ENCODE measurements around the gene PLAAT2.
"Not testable (repeated sequence)": the region's sequence is repeated elsewhere in the genome, so short reads cannot be mapped to it uniquely, and the experiment has no call there.

The PLAAT2 gene

DNA sequence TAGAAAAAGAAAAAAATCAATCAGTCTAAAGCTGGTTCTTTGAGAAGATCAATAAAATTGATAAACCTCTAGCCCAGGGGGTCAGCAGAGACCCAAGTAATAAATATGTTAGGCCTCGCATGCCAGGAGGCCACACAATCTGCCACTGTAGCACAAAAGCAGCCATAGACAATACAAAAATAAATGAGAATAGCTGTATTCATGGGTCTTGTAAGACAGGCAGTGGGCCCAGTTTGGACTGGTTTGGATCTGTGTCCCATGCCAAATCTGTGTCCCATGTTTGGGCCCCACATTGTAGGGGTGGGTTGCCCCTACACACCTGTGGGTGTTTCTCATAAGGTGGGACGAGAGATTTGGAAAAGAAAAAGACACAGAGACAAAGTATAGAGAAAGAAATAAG, 33.2 kb downstream of the PLAAT2 start:
- intact Hi-C loops (cut with DNase I; ENCODE audit: low total_unique reads), result no loop called here

DNA sequence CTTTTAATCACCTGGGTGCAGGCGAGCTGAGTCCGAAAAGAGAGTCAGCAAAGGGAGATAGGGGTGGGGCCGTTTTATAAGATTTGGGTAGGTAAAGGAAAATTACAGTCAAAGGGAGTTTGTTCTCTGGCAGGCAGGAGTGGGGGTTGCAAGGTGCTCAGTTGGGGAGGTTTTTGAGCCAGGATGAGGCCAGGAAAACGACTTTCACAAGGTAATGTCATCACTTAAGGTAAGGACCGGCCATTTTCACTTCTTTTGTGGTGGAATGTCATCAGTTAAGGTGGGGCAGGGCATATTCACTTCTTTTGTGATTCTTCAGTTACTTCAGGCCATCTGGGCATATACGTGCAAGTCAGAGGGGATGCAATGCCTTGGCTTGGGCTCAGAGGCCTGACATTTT, 33.8 kb downstream of the PLAAT2 start:
- H3K27ac ChIP-seq; intact Hi-C loops (cut with DNase I; ENCODE audit: low total_unique reads); H3K27me3 ChIP-seq; DNase-seq; H3K9me3 ChIP-seq; H3K4me3 ChIP-seq; H3K36me3 ChIP-seq: not testable (repeated sequence)
- H3K4me1 ChIP-seq, result peaks cover 0 to 18% (median 12%) of the 10 kb centered on the region in 4 donors

More for the DNA sequence above, 33.2 kb downstream of the PLAAT2 start:
- H3K27me3 ChIP-seq, result no peaks in the 10 kb centered on the region
- DNase-seq, result no peak
- no peak overlapping the region for H3K27ac ChIP-seq
- TF ChIP-seq, protein P1, sequence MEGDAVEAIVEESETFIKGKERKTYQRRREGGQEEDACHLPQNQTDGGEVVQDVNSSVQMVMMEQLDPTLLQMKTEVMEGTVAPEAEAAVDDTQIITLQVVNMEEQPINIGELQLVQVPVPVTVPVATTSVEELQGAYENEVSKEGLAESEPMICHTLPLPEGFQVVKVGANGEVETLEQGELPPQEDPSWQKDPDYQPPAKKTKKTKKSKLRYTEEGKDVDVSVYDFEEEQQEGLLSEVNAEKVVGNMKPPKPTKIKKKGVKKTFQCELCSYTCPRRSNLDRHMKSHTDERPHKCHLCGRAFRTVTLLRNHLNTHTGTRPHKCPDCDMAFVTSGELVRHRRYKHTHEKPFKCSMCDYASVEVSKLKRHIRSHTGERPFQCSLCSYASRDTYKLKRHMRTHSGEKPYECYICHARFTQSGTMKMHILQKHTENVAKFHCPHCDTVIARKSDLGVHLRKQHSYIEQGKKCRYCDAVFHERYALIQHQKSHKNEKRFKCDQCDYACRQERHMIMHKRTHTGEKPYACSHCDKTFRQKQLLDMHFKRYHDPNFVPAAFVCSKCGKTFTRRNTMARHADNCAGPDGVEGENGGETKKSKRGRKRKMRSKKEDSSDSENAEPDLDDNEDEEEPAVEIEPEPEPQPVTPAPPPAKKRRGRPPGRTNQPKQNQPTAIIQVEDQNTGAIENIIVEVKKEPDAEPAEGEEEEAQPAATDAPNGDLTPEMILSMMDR (IDR thresholded peaks at IDR 0.05), result no peak
- H3K9me3 ChIP-seq, result no peaks in the 10 kb centered on the region
- no peak overlapping the region for H3K4me3 ChIP-seq
- peaks cover 0 to 18% (median 12%) of the 10 kb centered on the region in 4 donors for H3K4me1 ChIP-seq
- no peaks in the 10 kb centered on the region for H3K36me3 ChIP-seq

DNA sequence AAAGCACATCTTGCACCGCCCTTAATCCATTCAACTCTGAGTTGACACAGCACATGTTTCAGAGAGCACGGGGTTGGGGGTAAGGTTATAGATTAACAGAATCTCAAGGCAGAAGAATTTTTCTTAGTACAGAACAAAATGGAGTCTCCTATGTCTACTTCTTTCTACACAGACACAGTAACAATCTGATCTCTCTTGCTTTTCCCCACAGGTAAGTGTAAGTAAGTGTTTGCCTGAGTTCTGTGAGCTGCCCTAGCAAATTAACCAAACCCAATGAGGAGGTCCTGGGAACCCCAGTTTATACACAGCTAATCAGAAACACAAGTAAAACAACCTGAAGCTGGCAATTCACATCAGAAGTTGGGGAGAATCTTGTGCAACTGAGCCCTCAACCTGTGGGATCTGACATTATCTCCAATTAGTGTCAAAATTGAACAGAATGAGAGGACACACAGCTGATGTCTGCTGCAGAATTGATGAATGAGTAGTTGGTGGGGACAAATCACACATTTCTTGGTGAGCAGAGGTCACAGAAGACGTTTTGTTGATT, 34.4 kb downstream of the PLAAT2 start:
- H3K4me3 ChIP-seq; H3K27ac ChIP-seq; H3K27me3 ChIP-seq; H3K9me3 ChIP-seq; H3K36me3 ChIP-seq; DNase-seq; intact Hi-C loops (cut with DNase I; ENCODE audit: low total_unique reads): not testable (repeated sequence)
- H3K4me1 ChIP-seq, result peaks cover 0 to 18% (median 12%) of the 10 kb centered on the region in 4 donors

DNA sequence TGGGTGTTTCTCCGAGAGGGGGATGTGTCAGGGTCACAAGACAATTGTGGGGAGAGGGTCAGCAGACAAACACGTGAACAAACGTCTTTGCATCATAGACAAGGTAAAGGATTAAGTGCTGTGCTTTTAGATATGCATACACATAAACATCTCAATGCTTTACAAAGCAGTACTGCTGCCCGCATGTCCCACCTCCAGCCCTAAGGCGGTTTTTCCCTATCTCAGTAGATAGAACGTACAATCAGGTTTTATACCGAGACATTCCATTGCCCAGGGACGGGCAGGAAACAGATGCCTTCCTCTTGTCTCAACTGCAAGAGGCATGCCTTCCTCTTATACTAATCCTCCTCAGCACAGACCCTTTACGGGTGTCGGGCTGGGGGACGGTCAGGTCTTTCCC, 35.0 kb downstream of the PLAAT2 start:
- H3K27ac ChIP-seq; DNase-seq; H3K36me3 ChIP-seq; H3K27me3 ChIP-seq; H3K9me3 ChIP-seq; intact Hi-C loops (cut with DNase I; ENCODE audit: low total_unique reads); H3K4me3 ChIP-seq: not testable (repeated sequence)
- H3K4me1 ChIP-seq, result peaks cover 0 to 18% (median 12%) of the 10 kb centered on the region in 4 donors

DNA sequence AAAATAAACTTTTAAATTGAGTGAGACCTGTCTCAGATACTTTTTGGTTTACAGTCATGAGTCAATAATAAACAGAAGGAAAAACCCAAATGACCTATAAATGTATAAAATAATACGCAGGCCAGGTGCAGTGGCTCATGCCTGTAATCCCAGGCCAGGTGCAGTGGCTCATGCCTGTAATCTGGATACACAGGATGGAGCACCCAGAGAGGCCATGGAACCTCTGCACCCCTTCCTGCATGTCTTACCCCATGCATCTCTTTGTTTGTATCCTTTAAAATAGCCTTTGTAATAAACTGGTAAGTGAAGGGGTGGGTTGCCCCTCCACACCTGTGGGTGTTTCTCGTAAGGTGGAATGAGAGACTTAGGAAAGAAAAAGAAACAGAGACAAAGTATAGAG, 35.5 kb downstream of the PLAAT2 start:
- Histone ChIP-seq H3K27me3 (peaks cover 0 to 2% of the 10 kb centered on the region in 2 donors), H3K4me1 (peaks cover 0 to 13% (median 10%) of the 10 kb centered on the region in 4 donors), H3K4me3 (no peak overlapping the region), H3K36me3 (no peaks in the 10 kb centered on the region), H3K9me3 (peaks cover 0 to 4% (median 0%) of the 10 kb centered on the region in 3 donors), H3K27ac (no peak overlapping the region)
- no peak for DNase-seq
- intact Hi-C loops (cut with DNase I; ENCODE audit: low total_unique reads), result no loop called here
- TF ChIP-seq, protein P1 (IDR thresholded peaks at IDR 0.05), result no peak

DNA sequence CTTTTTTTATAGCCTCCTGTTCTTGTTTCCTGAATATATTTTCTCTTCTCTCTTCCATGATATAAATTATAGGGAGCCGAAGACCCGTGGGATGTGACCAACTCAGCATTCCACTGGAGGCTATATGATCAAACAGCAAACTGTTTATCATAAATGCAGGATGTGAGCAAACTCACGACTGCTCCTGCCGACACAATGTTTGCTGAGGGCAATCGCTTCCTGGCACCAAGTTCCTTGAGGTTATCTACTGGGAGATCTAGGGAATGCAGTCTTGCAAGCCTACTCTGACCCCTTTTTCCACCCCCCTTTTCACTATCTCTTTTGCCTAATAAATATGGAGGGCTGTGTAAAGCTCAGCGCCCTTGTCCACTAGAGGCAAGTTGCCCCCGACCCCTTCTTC, 40.0 kb downstream of the PLAAT2 start:
- H3K4me3 ChIP-seq, result no peak overlapping the region
- peaks cover 0 to 4% (median 0%) of the 10 kb centered on the region in 3 donors for H3K9me3 ChIP-seq
- H3K27me3 ChIP-seq, result peaks cover 0 to 2% of the 10 kb centered on the region in 2 donors
- TF ChIP-seq, protein P1 (IDR thresholded peaks at IDR 0.05), result no peak
- DNase-seq, result no peak
- intact Hi-C loops (cut with DNase I; ENCODE audit: low total_unique reads), result no loop called here
- no peaks in the 10 kb centered on the region for H3K36me3 ChIP-seq
- H3K4me1 ChIP-seq, result no peaks in the 10 kb centered on the region
- H3K27ac ChIP-seq, result no peak overlapping the region

DNA sequence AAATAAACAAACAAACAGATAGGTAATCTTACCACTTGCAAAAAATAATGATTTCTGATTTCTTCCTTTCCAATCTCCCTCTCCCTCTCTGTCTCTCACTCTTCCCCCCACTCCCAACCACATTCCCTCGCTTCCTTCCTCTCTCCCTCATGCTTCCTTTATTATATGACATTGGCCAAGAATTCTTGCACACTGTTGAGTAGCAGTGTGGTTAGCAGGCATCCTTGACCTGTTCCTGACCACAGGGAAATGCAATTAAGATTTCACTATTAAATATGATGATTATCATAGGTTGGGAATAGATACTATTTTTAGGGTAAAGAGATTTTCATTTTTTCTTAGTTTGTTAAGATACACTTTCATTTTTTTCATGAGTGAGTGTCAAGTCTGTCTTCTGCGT, 41.3 kb downstream of the PLAAT2 start:
- intact Hi-C loops (cut with DNase I; ENCODE audit: low total_unique reads), result no loop called here
- TF ChIP-seq, protein P1 (IDR thresholded peaks at IDR 0.05), result no peak

More for the DNA sequence above, 41.3 kb downstream of the PLAAT2 start:
- H3K4me1 ChIP-seq, result no peaks in the 10 kb centered on the region
- no peak overlapping the region for H3K27ac ChIP-seq
- H3K9me3 ChIP-seq, result peaks cover 0 to 4% (median 0%) of the 10 kb centered on the region in 3 donors
- peaks cover 0 to 2% of the 10 kb centered on the region in 2 donors for H3K27me3 ChIP-seq
- H3K36me3 ChIP-seq, result no peaks in the 10 kb centered on the region
- no peak for DNase-seq
- no peak overlapping the region for H3K4me3 ChIP-seq

All from tibial artery (tissue), 4 donors.